ENCODE measurements around the gene CBLIF. TPM values are rescaled to one million over a fixed set of nuclear protein-coding genes. Genes with fewer than 3 reads are reported as not detected.

CBLIF gene
- total and polyA plus RNA-seq, 8 donors = 0.24 TPM; not detected in 7

DNA sequence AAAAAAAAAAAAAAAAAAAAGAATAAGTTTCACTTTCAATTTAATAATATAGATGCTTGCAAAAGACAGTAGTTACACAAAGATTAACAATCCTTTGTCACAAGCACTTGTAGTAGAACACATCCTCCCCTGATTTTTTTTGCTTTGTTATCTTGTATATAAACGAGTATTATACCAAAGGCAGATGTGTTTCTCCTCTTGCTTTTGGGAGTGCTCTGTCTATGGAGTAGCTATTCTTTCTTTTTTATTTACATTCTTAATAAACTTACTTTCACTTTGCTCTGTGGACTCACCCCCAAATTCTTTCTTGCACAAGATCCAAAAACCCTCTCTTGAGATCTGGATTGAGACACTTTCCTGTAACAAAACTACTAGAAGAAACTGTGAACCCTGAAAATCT lies 31.3 kb downstream of the CBLIF start:
- DNase-seq (no peak), ATAC-seq (no peak)
- H3K9me3 ChIP-seq = no peaks in the 10 kb centered on the region
- intact Hi-C loops (cut with DNase I) = no loop called here
- H3K4me3 ChIP-seq = peak overlapping the region in 1 of 2 donors; percentile 14
- TF ChIP-seq, protein P1, sequence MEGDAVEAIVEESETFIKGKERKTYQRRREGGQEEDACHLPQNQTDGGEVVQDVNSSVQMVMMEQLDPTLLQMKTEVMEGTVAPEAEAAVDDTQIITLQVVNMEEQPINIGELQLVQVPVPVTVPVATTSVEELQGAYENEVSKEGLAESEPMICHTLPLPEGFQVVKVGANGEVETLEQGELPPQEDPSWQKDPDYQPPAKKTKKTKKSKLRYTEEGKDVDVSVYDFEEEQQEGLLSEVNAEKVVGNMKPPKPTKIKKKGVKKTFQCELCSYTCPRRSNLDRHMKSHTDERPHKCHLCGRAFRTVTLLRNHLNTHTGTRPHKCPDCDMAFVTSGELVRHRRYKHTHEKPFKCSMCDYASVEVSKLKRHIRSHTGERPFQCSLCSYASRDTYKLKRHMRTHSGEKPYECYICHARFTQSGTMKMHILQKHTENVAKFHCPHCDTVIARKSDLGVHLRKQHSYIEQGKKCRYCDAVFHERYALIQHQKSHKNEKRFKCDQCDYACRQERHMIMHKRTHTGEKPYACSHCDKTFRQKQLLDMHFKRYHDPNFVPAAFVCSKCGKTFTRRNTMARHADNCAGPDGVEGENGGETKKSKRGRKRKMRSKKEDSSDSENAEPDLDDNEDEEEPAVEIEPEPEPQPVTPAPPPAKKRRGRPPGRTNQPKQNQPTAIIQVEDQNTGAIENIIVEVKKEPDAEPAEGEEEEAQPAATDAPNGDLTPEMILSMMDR (IDR thresholded peaks at IDR 0.05) = no peak
- peak overlapping the region in 1 of 2 donors; percentile 33 for H3K27ac ChIP-seq
- H3K27me3 ChIP-seq = no peaks in the 10 kb centered on the region
- H3K4me1 ChIP-seq = peaks cover 4 to 31% of the 10 kb centered on the region in 2 donors
- no peaks in the 10 kb centered on the region for H3K36me3 ChIP-seq

- no peak for DNase-seq
- intact Hi-C loops (cut with DNase I) = no loop called here
- ATAC-seq = no peak
- Histone ChIP-seq H3K36me3 (peaks cover 0 to 3% of the 10 kb centered on the region in 2 donors), H3K4me1 (peaks cover 4 to 34% of the 10 kb centered on the region in 2 donors), H3K27ac (peak overlapping the region in 1 of 2 donors; percentile 33), H3K27me3 (no peaks in the 10 kb centered on the region), H3K4me3 (peak overlapping the region in 1 of 2 donors; percentile 14), H3K9me3 (no peaks in the 10 kb centered on the region)
- TF ChIP-seq, protein P1 (IDR thresholded peaks at IDR 0.05) = no peak
Measured at GRCh38 chr11:59813364-59813763, 31.9 kb downstream of the CBLIF start.

GRCh38 chr11:59812220-59812619 lies 33.1 kb downstream of the CBLIF start:
- ATAC-seq (no peak), DNase-seq (no peak)
- TF ChIP-seq, protein P1 (IDR thresholded peaks at IDR 0.05) = no peak
- Histone ChIP-seq H3K4me1 (peaks cover 4 to 34% of the 10 kb centered on the region in 2 donors), H3K36me3 (peaks cover 0 to 11% of the 10 kb centered on the region in 2 donors), H3K27ac (no peak overlapping the region), H3K9me3 (no peaks in the 10 kb centered on the region), H3K27me3 (no peaks in the 10 kb centered on the region), H3K4me3 (no peak overlapping the region)
- intact Hi-C loops (cut with DNase I) = no loop called here

GRCh38 chr11:59810911-59811259 lies 34.4 kb downstream of the CBLIF start:
- Histone ChIP-seq H3K27me3 (no peaks in the 10 kb centered on the region), H3K36me3 (peaks cover 0 to 24% of the 10 kb centered on the region in 2 donors), H3K27ac (peak overlapping the region; percentile 83 to 94), H3K4me3 (peak overlapping the region; percentile 73 to 74), H3K4me1 (peaks cover 4 to 34% of the 10 kb centered on the region in 2 donors), H3K9me3 (no peaks in the 10 kb centered on the region)
- ATAC-seq (no peak), DNase-seq (no peak)
- TF ChIP-seq, protein P1 (IDR thresholded peaks at IDR 0.05) = no peak
- intact Hi-C loops (cut with DNase I) = no loop called here

GRCh38 chr11:59810189-59810910 lies 34.9 kb downstream of the CBLIF start, which contains the start of gene MRPL16:
MRPL16 (minus strand) TSS chr11:59810778; CDS start chr11:59810658, 120 bp downstream.
- Histone ChIP-seq H3K4me3 (peak within 1 kb of the TSS; percentile 73 to 74), H3K9me3 (no peaks in the 10 kb centered on the region), H3K27ac (peak within 1 kb of the TSS; percentile 83 to 94), H3K36me3 (peaks cover 0 to 29% of the 10 kb centered on the region in 2 donors), H3K4me1 (peaks cover 4 to 34% of the 10 kb centered on the region in 2 donors), H3K27me3 (no peaks in the 10 kb centered on the region)
- DNase-seq (peak; percentile 84 to 95 (median 89)), ATAC-seq (peak; percentile 99)
- TF ChIP-seq, protein P1 (IDR thresholded peaks at IDR 0.05) = no peak
- intact Hi-C loops (cut with DNase I) = no loop called here
